ENCODE results near the gene SMAGP.

SMAGP gene

DNA sequence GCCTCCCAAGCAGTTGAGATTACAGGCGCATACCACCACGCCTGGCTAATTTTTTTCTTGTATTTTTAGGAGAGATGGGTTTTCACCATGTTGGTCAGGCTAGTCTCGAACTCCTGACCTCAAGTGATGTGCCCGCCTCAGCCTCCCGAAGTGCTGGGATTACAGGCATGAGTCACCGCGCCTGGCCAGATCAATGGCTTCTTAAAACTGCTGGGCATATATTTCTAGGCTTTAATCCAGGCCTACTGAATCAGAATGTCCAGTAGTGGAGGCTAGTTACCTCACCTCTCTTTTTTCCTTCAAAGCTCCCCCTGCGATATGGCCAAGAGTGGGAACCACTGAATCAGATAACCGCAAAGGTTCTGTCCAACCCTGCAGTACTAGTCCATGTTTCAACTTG, 69.4 kb downstream of the SMAGP start:
- no peak for DNase-seq (ENCODE audit: low spot score)
- in situ Hi-C loops (cut with MboI; ENCODE audit: low pct_unique_long_range_greater_than_20kb, low sequenced_read_pairs, unreplicated experiment) = no loop called here
- TF ChIP-seq, protein P1, sequence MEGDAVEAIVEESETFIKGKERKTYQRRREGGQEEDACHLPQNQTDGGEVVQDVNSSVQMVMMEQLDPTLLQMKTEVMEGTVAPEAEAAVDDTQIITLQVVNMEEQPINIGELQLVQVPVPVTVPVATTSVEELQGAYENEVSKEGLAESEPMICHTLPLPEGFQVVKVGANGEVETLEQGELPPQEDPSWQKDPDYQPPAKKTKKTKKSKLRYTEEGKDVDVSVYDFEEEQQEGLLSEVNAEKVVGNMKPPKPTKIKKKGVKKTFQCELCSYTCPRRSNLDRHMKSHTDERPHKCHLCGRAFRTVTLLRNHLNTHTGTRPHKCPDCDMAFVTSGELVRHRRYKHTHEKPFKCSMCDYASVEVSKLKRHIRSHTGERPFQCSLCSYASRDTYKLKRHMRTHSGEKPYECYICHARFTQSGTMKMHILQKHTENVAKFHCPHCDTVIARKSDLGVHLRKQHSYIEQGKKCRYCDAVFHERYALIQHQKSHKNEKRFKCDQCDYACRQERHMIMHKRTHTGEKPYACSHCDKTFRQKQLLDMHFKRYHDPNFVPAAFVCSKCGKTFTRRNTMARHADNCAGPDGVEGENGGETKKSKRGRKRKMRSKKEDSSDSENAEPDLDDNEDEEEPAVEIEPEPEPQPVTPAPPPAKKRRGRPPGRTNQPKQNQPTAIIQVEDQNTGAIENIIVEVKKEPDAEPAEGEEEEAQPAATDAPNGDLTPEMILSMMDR (IDR thresholded peaks at IDR 0.05; ENCODE audit: extremely low read depth, insufficient read depth, missing control alignments) = no peak

DNA sequence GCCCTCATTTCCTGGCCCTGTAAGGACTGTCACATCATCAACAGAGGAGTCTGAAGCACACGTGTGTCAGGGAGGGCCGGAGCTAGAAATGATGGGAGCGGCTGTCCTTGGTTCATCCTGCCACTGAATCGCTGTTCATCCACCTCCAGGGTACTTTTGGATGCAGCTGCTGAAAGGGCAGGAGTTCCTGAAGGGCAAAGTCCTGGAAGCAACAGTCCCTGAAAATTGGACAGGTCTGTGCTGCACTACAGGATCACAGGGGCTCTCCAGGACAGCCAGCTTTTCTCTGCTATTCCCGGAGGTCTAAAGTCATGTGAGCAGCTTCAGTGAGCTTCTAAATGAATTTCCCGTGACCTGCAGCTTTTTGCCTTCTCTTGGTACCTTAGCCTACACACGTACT, 70.1 kb downstream of the SMAGP start:
- no peak for DNase-seq (ENCODE audit: low spot score)
- TF ChIP-seq, protein P1 (IDR thresholded peaks at IDR 0.05; ENCODE audit: extremely low read depth, insufficient read depth, missing control alignments) = no peak
- in situ Hi-C loops (cut with MboI; ENCODE audit: low pct_unique_long_range_greater_than_20kb, low sequenced_read_pairs, unreplicated experiment) = no loop called here

DNA sequence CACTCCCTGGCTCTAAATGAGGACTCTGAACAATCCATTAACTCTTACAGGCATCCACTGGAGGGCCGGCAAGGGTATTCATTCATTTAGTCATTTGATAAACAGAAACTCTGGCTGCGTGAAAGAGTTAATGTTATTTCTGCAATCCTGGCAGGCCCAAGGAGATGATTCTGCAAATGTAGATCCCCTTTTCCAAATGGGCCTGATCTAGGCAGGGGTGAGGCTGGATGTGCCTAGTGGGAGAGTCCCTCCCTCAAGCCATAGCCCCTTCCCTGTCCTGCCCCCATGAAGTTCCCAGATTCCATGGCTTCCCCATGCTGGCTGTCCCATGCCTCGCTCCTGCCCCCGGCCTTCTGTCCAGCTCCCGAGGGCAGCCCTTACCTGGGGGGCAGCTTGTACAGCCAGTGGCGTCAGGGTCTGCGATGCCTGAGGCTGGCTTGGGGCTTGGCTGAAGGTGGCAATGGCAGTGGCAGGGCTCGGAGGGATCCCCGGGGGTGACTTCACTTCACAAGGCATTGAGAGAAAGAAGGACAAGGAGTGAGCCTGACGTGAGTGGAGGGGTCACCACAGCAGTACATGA, 70.8 kb downstream of the SMAGP start:
- TF ChIP-seq, protein P1 (IDR thresholded peaks at IDR 0.05; ENCODE audit: extremely low read depth, insufficient read depth, missing control alignments) = no peak
- in situ Hi-C loops (cut with MboI; ENCODE audit: low pct_unique_long_range_greater_than_20kb, low sequenced_read_pairs, unreplicated experiment) = no loop called here

DNA sequence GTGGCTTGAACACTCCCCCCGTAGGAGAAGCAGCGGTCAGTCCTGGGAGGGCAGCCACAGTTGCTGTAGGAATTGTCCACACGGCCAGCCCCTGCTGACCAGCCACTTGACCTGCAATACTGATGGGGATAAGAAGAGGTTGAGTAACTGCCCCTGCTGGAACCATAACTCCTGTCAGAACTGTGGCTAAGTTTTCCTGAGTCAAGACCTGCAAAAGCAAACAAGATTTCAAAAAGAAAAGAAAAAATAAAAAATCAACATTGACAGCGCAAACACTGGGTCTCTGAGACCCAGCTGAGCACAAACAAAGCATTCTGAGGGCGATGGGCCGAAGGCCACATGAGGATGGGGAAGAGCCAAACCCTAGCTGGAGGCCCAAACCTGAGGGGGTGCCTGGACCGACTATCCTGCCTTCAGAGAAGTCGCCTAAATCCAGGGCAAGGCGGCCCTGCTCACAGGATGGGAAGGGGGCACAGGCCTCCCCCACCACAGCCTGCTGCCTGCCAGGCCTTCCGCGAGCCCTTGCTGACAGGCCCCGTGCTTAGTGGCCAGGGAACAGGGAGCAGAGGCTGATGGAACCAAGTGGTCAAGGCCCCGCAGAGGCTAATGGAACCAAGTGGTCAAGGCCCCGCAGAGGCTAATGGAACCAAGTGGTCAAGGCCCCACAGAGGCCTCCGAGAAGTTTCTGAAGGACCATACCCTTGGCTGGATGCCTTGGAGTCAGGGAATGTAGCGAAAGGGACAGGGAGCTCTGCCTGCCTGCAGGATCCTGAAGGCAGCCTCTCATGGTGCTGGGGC, 71.4 kb downstream of the SMAGP start:
- in situ Hi-C loops (cut with MboI; ENCODE audit: low pct_unique_long_range_greater_than_20kb, low sequenced_read_pairs, unreplicated experiment) = no loop called here
- no peak for DNase-seq (ENCODE audit: low spot score)
- TF ChIP-seq, protein P1 (IDR thresholded peaks at IDR 0.05; ENCODE audit: extremely low read depth, insufficient read depth, missing control alignments) = no peak

More for the DNA sequence above, 70.8 kb downstream of the SMAGP start:
- DNase-seq (ENCODE audit: low spot score) = no peak

DNA sequence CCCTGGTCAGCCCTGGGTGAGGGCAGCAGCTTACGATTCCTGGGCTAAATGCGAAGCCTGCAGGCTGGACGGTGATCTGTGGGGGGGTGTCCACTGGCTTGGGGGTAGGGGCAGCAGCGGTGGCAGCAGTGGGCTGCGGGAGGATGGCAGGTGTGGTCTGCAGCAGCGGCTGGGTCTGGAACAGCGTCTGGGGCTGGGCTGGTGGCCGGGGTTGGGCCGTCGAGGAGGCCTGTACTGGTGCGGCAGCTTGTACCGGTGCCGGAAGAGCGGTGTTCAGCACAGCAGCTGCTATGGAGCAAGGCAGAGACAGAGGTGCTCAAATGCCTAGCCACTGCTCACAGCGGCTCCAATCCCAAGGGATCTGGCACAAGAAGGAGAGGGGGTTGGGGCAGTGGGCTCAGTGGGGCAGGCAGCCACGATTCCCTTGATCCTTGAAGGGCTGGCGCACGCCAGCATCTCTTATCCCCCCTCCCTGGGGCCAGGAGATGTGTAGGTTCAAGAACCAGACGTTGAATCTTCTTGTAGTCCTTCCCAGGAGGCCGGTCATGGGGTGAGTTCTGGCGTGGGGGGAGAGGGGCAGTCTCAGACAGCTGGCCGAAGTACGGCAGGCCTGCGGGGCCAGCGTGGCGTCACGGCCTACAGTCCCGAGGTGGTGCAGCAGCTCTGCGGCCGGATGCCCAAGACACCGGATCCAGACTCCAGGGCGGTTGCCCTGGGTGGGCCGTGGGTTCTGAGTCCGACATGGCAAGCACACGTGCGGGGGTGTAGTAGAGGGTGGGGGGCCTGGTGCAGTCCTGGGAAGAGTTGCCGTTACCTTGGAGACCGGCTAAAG, 72.3 kb downstream of the SMAGP start:
- in situ Hi-C loops (cut with MboI; ENCODE audit: low pct_unique_long_range_greater_than_20kb, low sequenced_read_pairs, unreplicated experiment) = no loop called here
- TF ChIP-seq, protein P1 (IDR thresholded peaks at IDR 0.05; ENCODE audit: extremely low read depth, insufficient read depth, missing control alignments) = no peak
- no peak for DNase-seq (ENCODE audit: low spot score)

DNA sequence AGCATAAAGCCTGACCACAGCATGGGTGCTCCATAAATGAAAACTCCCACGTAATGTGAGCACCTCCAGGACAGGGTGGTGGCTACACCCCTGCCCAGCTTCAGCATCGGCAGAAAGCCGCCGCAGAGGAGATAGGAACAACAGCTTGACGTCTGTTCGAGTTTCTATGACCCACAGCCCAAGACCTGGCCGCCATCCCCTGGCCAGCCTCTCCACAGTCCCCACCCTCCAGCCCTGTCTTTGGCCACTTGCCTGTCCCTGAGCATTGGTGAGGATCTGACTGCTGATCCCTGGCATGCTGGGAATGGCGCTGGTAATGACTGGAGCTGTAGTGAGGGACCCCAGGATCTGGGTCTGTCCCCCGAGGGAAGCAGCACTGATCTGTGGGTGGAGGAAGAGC, 73.7 kb downstream of the SMAGP start:
- TF ChIP-seq, protein P1 (IDR thresholded peaks at IDR 0.05; ENCODE audit: extremely low read depth, insufficient read depth, missing control alignments) = no peak
- in situ Hi-C loops (cut with MboI; ENCODE audit: low pct_unique_long_range_greater_than_20kb, low sequenced_read_pairs, unreplicated experiment) = no loop called here
- DNase-seq (ENCODE audit: low spot score) = no peak
